ENCODE data around the gene PIK3C3.
A peak's percentile ranks its signal among the peaks of the same experiment; 100 is the strongest.
"Not testable (repeated sequence)": the region's sequence is repeated elsewhere in the genome, so short reads cannot be mapped to it uniquely, and the experiment has no call there.

Gene PIK3C3

DNA sequence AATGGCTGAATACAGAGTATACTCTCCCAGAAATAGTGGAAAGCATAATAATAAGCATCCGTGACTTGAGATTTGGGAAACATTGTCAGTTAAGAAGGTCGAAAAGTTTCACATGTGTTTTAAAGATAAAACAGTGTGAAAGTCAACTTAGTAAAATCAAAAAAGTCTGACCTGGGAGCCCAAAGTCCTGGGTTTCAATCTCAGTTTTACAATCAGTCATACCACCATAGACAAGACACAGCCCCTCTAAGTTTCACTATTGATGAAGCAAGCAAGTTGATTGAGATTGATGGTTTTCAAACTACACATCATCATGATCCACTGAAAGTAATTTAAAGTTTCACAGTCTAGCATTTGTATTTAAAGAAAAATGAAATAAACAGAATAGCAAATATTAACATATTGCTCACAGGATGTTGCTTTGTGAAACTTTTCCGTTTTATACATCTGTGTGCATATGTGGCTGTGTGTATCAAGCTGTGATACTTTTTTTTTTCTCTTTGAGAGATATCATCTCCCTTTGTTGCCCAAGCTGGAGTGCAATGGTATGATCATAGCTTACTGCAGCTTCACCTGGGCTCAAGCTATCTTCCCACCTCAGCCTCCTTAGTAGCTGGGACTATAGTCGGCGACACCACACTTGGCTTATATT is 71.1 kb downstream of the PIK3C3 start:
- no peak for DNase-seq

DNA sequence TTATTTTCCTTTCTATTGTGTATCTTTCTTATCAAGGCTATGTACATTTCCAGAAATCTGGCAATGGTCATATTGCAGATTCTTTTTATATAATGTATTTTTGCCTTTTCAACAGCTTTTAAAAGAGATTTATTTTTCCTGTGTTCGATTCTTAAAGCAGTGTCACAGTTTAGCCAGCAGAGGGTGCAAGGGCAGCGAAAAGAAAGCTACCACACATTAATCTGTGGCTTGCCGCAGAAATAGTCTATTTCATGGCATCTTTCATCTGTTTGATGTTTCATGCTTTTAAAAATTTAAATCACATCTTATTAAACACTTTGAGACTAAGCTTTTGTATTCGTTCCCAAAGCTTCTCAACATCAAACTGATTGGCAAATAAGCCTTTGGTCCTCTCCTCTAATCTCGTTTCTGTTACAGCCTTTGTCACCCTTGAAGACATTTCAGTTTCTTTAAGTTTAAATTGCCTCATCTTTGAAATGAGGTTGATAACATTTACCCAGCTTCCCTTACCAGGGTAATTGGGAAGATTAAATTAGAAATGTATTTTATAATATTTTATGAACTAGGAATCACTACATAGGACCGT is 73.3 kb downstream of the PIK3C3 start:
- peak; percentile 31 for DNase-seq

DNA sequence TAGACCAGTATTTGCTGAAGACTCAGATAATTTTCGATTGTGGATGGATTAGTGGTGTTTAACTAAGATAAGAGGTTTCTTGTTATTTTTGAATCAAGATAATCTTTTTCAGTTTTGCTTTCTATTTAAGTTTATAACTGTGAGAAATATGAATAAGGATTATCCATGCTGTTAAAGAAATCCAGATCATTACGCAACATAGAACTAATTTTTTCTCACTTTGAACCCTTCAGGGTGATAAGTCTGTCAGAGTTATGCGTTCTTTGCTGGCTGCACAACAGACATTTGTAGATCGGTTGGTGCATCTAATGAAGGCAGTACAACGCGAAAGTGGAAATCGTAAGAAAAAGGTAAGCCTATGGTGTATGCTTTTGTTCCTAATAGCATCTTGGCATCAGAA is 74.1 kb downstream of the PIK3C3 start:
- DNase-seq = no peak

DNA sequence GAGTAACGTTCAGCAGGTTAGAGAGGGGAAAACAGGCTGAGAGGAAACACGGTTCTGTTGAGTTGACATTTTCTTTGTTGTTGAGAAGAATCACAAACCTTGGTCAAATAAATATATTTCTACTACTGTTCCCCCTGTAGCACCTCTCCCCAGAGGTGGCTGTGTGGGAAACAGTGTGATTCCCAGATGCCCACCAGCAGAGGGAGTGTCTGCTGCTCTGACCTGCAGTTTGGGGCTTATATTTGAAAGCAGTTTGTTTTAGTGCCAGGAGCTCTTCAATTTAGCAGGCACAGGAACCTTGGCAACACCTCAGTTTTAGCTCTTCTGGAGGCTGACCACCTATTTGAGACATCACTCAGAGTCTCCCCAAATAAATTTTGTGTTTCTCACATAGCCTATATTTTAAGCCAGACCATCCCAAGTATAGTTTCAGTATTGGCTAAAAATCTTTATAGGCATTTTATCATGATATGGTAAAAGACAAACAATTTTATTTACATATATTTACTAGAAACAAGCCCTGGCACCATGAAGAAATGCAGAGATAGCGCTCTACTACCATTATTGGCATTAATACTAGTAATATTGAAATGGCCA is 75.7 kb downstream of the PIK3C3 start:
- peak; percentile 37 for DNase-seq

DNA sequence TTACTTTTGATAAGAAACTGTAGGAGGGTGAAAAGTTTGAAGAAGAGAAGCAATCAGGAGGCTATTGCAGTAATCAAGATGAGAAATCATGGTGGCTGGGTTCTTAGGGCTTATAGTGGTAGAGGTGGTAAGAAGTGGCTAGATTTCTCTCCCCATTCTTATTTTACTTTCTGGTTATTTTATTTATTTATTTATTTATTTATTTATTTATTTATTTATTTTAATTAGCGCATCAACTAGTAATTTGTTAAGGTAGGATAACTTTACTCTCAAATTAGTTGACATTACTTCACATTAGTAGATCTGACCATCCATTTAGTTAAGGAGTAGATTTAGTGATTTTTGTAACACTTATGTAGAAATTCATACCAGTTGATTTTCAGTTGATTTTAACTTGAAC is 77.4 kb downstream of the PIK3C3 start:
- DNase-seq = no peak

DNA sequence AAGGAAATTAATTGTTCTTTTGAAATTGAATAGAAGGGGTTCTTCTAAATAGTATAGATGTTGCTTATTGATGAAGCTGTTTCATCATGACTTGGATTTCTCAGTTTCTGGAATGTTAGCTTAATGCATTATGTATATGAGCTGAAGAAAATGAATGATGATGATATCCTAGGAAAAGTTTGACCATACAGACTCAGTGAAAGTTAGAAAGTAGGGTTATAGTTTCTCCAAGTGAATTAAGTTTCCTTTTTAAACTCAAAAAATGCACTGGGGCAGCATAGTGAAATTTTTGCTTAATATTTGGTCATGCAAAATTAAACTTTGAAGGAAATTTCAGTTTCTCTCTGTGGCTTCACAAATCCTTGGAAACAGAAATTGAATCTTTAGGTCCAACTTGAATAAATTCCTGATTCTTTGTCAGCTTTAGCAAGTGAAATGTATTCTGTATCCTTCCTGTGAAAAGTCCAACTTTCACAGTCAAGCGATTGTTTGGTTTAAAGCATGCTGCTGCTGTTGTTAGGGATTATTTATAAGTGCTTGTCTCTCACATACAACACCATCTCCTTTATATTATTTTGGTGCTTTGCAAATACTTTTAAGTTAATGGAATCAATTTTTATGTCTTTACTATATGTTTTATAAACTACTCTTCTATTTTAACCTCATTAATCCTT is 78.2 kb downstream of the PIK3C3 start:
- no peak for DNase-seq

DNA sequence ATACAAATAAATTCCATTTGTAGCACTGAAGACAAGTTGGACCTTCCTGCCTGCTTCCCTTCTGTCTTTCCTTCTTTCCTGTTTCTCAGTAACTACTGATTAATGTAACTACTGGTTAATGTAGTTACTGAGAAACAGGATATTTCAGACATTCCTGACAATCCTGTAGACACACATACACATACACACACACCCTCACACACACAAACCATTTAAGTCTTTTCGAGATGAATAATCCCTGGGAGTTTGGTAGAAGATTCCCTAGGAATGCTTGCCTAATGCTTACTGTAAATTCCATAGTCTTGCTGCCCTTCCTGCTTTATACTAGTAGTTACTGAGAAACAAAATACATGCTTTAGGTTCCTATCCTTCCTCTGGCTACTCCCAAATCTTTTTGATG is 83.9 kb downstream of the PIK3C3 start:
- no peak for DNase-seq

DNA sequence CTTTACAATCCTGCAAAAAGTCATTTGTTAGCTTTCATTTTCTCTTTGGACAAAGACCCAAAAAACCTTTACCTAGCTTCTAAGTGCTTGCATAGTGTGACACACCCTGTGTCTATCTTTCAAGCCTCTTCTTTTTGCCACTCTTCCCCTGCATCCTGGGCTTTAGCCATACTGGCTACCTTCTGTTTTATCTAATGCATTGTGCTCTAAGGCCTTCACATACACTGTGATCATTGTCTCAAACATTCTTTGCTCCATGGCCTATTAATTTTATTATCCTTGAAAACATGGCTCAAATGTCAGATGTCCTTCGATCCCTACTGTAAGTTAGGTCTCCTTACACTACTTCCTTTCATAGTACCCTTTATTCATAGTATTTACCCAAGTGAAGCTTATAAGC is 84.4 kb downstream of the PIK3C3 start:
- no peak for DNase-seq

DNA sequence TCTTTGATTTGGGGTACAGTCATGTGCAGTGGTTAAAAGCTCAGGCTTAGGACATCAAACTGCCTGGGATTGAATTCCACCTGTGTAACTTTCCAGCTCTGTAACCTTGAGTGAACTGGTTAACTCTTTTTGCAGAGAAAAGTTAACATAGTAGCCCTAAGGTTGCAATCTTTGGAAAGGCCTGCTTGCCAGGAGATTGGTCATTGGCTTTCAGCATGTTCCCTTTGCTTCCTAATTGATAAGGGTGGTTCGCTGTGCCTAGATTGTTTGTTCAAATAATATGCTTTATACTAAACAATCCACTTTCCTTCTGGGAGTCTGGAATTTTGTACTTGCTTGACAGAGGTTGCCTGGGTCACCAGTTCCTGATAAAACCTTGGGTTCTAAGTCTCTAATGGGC is 86.8 kb downstream of the PIK3C3 start:
- no peak for DNase-seq

DNA sequence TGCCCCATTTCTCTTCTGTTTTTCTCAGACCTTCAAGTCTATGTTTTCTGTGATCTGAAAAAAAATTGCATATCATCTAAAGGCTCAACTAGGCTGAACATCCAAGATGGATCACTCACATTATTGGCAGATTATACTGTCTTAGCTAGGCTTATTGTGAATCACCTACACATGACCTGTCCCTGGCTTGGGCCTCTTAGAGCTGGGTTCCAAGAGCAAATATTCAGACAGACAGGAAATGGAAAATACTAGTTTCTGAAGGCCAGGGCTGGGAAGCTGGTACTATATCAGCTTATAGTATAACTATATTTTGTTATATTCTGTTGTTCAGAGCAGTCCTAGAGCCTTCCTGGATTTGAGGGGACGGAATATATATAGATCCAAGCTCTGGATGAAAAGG is 90.3 kb downstream of the PIK3C3 start:
- no peak for DNase-seq

DNA sequence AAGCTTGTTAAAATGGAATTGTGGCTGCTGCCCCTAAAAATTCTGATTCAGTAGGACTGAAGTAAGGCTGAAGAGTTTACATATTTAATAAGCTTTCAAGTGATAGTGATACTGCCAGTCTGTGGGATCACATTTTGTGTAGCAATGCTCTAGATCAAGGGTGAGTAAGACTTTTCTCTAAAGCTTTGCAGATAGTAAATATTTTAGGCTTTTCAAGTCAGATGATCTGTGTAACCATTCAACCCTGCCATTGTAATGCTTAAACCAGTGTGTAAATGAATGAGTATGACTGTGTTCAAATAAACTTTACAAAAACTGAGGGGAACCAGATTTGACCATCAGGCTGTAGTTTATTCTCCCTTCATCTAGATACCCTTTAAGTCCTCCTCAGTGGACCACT is 92.7 kb downstream of the PIK3C3 start:
- DNase-seq = no peak

DNA sequence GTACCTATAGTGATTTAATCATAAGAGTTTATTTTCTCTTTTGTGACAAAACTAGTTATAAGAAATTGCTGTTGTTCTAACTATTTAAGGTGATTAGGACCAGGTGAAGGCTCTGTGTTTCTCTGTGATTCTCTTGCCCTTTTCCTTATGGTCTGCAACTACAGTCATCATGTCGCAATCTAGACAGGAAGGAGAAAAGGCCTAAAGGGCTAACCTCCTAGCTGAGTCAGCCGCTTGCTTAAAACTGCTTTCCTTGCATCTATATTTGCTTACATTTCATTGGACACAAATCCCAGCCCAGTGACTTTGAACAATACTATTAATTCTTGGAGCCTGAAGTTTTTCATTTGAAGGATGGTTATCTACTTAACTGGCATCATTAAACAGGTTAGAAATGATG is 93.1 kb downstream of the PIK3C3 start:
- peak; percentile 29 for DNase-seq

DNA sequence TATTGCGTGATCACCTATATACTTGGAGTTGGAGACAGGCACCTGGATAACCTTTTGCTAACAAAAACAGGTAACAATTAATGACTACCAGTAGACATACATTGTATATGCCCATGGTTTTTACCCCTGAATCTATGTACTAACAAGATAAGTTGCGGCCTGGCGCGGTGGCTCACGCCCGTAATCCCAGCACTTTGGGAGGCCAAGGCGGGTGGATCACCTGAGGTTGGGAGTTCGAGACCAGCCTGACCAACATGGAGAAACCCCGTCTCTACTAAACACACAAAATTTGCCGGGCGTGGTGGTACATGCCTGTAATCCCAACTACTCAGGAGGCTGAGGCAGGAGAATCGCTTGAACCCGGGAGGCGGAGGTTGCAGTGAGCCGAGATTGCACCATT is 94.5 kb downstream of the PIK3C3 start:
- DNase-seq = not testable (repeated sequence)

DNA sequence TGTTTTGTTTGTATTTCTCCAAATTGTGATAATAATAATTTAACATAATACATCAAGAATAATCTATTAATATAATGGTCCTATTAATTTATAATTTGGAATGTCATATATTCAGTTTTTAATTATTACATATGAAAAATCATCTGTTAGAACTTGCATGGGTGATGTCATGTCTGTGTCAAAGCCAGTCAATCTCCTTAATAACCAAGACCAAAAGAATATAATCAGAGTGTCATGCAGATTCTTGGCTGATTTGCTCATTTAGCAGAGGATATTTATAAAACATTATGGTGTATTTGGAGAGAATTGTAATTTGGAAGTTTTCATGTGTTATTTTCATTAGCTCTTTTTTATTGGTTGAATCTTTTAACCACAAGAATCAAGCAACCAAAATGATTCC is 96.4 kb downstream of the PIK3C3 start:
- DNase-seq = no peak

DNA sequence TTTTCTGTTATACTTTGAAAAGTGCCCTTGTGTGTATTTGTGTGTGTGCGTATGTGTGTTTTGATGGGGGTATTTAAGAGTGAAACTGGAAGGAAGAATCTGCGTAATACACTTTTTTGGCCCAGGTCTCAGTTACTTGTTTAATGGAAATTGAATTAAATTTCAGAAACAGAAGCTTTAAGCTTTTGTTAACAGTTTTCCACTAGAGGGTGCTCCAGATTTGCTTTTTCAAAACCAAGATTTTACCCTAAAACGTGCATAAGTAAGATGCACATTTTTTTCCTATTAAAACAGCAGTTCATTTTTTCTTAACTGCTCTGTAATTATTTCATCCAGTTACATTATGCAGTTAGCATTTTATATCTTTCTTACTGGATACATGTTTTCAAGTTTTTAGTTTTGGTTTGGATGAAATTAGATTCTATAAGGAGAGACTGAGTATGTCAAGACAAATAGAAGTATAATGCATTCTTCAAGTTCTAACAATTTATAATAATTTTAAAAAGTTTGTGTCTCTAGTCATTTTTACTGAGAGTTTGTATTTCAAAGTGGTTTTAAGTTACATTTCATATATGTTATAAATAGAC is 97.2 kb downstream of the PIK3C3 start:
- DNase-seq = peak; percentile 33

DNA sequence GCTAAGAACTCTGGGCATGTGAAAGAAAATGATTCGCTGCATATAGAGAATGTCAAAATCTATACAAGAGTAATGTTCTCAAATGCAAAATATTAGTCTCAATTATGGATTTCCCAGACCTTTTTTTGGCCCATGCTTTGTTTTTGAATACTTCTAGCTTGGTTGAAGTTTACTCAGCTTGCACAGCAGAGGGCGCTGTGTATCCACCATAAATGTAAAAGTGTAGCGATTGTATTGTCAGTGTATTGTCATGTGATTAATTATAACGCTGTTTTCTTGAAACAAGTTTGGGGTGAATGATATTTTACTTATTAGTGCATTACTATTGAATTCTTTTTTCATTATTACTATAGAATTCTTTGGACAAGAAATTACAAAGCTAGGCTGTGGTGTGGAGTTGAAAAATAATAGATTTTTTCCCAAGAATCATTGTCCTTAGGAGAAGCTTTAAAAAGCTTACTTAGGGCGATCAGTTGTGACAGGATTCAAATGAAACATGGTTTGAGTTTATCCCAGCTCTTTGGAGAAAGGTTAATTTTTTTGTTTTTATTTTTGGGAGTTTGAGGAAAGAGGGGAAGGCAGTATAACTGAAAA is 98.3 kb downstream of the PIK3C3 start:
- DNase-seq = peak; percentile 67

DNA sequence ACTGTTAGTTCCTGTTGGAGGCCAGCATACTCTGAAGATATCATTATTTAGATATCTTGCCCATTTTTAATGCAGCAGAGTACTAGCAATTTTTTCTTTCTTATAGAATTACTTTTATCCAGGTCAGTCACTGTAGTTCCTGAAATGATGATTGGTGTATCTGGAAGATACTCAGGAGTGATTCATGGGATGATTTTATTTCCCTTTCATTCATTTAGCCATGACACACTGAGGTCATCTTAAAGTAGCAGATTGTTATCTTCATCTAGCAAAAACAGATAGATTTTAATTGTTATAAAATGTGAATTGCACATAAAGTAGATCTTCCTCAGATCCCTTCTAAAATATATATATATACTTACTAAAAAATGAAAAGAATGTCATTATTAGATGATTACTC is 109.1 kb downstream of the PIK3C3 start:
- no peak for DNase-seq

DNA sequence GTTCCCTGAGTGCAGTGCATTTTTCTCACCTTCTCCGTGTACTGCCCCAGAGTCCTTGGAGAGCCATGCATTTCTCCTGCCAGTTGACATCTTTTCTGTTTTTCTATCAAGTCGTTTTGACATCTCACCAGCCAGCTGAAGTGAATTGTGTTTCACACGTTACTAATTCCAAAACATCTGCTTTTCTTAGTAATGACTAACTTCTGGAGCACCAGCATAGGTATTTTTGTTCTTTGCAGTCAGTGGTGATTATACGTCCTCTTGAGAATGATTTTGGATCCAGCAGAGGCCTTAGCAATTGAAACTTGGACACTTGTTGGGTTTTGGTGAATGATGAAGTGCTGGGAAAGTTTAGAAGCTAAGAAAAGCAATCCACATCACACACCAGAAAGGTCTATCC is 112.5 kb downstream of the PIK3C3 start:
- no peak for DNase-seq

DNA sequence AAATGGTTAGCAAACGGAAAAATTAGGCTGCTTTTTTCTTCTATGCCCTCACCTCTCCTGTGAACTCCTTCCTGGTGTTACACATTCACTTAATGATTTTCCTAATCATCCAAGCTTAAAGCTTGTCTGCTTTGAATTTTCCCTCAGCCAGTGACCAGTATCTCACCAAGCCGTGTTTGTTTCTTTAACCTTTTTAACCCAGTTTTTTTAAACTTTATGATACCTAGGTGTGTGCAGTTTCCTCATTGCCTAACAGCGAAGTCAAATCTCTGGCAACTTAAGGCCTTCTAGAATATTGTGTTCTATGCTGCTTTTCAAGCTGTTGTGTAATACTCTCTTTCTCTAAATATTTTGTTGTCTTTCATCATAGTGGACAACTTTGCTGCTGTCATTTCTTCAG is 113.0 kb downstream of the PIK3C3 start:
- no peak for DNase-seq

DNA sequence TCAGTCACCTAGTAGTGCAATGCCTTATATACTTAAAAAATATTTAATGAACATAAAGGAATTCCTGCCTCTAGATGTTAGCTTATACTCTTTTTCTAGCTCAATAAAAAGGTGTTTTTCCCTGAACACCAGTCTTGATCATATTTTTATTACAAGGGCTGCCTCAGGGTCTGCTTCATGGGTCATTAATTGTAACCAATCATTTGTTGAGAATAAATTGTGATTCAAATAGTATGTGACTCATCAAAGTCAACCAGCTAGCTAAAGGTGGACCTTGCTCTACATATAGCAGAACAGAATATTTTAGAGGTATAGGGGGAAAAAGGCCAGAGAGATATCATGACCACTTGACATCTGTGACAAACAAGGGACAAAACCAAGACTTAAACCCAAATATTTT is 114.0 kb downstream of the PIK3C3 start:
- no peak for DNase-seq

DNA sequence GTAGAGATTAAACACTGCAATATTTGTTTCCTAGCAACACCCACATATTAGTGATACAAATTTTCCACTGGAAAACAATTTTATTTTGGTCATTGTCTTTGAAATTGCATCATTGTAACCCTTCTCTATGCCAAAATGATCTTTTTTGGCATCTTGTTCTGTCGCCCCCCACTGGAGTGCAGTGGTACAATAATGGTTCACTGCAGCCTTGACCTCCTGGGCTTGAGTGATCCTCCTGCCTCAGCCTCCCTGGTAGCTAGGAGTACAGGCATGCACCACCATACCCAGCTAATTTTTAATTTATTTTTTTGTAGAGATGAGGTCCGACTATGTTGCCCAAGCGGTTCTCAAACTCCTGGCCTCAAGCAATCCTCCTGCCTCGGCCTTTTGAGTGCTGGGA is 117.4 kb downstream of the PIK3C3 start:
- DNase-seq = no peak

DNA sequence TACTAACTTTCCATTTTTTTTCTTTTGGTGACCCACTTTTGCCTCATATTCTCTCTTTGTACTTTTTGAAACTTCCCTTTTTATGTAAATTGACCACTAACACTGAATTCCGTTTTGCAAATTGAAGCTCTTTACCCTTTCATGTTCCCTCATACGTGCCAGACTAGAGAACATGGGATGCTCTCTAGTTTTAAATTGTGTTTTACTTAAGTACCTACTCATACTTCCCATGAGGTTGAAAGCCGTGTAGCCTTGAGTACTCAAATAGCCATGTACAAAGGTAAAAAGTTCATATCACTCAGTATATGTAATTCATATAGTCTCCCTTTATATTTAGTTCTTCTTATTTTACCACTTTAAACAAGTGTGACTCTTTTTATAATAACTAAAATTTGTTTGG is 119.7 kb downstream of the PIK3C3 start:
- no peak for DNase-seq

DNA sequence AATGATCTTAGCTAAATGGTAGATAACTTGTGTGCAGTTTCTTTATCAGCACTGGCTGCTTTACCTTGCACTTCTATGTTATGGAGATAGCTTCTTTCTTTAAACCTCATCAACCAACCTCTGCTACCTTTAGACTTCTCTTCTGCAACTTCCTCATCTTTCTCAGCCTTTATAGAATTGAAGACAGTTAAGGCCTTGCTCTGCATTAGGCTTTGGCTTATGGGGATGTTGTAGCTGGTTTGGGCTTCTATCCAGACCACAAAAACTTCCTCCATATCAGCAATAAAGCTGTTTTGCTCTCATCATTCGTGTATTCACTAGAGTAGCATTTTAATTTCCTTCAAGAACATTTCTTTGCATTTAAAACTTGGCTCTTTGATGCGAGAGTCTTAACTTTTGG is 123.7 kb downstream of the PIK3C3 start:
- DNase-seq = peak; percentile 30

DNA sequence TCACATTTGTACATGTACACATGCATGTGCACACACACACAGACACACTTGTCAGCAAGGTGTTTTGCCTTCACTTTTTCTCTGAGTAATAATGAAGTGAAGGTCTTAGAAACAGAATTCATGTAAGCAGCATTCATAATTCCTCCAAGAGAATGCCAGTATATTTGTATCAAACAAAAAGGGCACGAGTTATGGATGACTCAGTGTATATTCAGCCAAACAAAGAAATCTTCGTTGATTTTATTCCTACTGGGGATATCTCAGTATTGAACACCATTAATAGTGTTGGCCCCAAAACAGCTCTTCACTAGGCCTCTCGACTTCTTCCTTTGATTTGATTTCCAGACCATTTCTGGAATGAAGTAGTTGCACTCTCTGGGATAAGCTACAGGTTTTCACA is 125.3 kb downstream of the PIK3C3 start:
- DNase-seq = no peak

Data from RPMI8226 (cell line).